ENCODE results near the gene TMUB1. TPM values are rescaled to one million over a fixed set of nuclear protein-coding genes. Genes with fewer than 3 reads are reported as not detected.

Gene TMUB1
- total RNA-seq, 1 experiment from 2014 or later, result 68.1 TPM

- Mint-ChIP-seq H3K4me1 (ENCODE audit: low read depth, unreplicated experiment) (peaks cover 37% of the 10 kb centered on the region), H3K27ac (ENCODE audit: unreplicated experiment) (no peak overlapping the region), H3K36me3 (ENCODE audit: insufficient read depth, unreplicated experiment) (peaks cover 12% of the 10 kb centered on the region), H3K27me3 (ENCODE audit: insufficient read depth, unreplicated experiment) (no peaks in the 10 kb centered on the region), H3K4me3 (ENCODE audit: unreplicated experiment) (no peak overlapping the region), H3K9me3 (ENCODE audit: unreplicated experiment) (no peaks in the 10 kb centered on the region)
- intact Hi-C loops (cut with micrococcal nuclease; ENCODE audit: unreplicated experiment), result loop anchor here (2.0 to 5.0 kb wide), 4 partner anchors 52 to 212 kb away; partner anchors contain the start of gene SLC4A2
- no peaks in the 10 kb centered on the region for H3K27me3 ChIP-seq (replicated peaks; ENCODE audit: control insufficient read depth, insufficient read depth, low read length)
- TF ChIP-seq CTCF (IDR thresholded peaks at IDR 0.05; ENCODE audit: insufficient read depth in 1 of 2, low read depth in 1 of 2, low read length in 1 of 2, severe bottlenecking in 1 of 2, unreplicated experiment in 1 of 2), result no peak
- POLR2A ChIA-PET, result no interaction called here
- no peak for DNase-seq
- no TSS peak for BruUV-seq (replicated peaks)
- peaks cover 37% of the 10 kb centered on the region for H3K4me1 ChIP-seq
- H3K4me3 ChIP-seq (ENCODE audit: low read depth, low read length), result no peak overlapping the region
- no peaks in the 10 kb centered on the region for H3K36me3 ChIP-seq (ENCODE audit: control insufficient read depth, insufficient read depth, low read length)
- CTCF ChIA-PET, result interaction anchor here (0.8 to 1.9 kb wide), 4 partner anchors 25 to 148 kb away, joined by 3 to 11 read pairs (median 4); partner anchors contain the start of genes ABCB8 and ABCF2
- H3K9me3 ChIP-seq, result no peaks in the 10 kb centered on the region
Measured at GRCh38 chr7:151110236-151110940, 27.1 kb upstream of the TMUB1 start.

GRCh38 chr7:151109094-151110048 is 26.1 kb upstream of the TMUB1 start:
- CTCF ChIA-PET, result interaction anchor here (0.6 to 1.5 kb wide), 6 partner anchors 29 to 466 kb away, joined by 3 to 6 read pairs (median 4); partner anchors contain the start of genes ABCB8 and FASTK
- DNase-seq, result no peak
- POLR2A ChIA-PET, result no interaction called here
- Histone ChIP-seq H3K4me1 (peaks cover 36% of the 10 kb centered on the region), H3K9me3 (no peaks in the 10 kb centered on the region), H3K27me3 (replicated peaks; ENCODE audit: control insufficient read depth, insufficient read depth, low read length) (no peaks in the 10 kb centered on the region), H3K4me3 (ENCODE audit: low read depth, low read length) (no peak overlapping the region), H3K36me3 (ENCODE audit: control insufficient read depth, insufficient read depth, low read length) (no peaks in the 10 kb centered on the region)
- H3K9me3 Mint-ChIP-seq (ENCODE audit: unreplicated experiment), result no peaks in the 10 kb centered on the region
- no TSS peak for BruUV-seq (replicated peaks)
- no peak for TF ChIP-seq CTCF (IDR thresholded peaks at IDR 0.05; ENCODE audit: insufficient read depth in 1 of 2, low read depth in 1 of 2, low read length in 1 of 2, severe bottlenecking in 1 of 2, unreplicated experiment in 1 of 2)
- no peak overlapping the region for H3K4me3 Mint-ChIP-seq (ENCODE audit: unreplicated experiment)
- H3K4me1 Mint-ChIP-seq (ENCODE audit: low read depth, unreplicated experiment), result peaks cover 37% of the 10 kb centered on the region
- peaks cover 12% of the 10 kb centered on the region for H3K36me3 Mint-ChIP-seq (ENCODE audit: insufficient read depth, unreplicated experiment)
- H3K27ac Mint-ChIP-seq (ENCODE audit: unreplicated experiment), result peak overlapping the region; percentile 19
- intact Hi-C loops (cut with micrococcal nuclease; ENCODE audit: unreplicated experiment), result loop anchor here (2.0 to 5.0 kb wide), 4 partner anchors 51 to 211 kb away; partner anchors contain the start of gene SLC4A2
- H3K27me3 Mint-ChIP-seq (ENCODE audit: insufficient read depth, unreplicated experiment), result no peaks in the 10 kb centered on the region

DNA sequence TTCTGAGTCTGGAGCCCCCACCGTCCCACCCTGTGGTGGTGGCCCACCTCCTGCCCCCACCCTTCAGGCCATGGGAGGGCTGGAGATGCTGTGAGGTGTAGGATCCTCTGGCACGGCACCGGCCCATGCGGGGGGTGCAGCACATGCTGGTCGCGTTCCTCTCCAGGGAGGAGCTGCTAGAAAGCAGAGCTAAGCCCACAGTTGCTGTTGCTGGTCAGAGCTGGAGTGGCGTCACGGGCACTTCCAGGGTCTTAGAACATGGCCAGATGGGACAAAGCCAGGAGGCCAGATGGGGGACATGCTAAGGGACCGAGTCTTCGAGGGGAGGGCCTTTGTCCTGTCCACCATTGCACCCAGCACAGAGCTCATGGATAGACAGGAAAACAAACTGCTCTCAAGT is 24.6 kb upstream of the TMUB1 start:
- peaks cover 29% of the 10 kb centered on the region for H3K4me1 Mint-ChIP-seq (ENCODE audit: low read depth, unreplicated experiment)
- CTCF ChIA-PET, result interaction anchor here (0.7 to 1.5 kb wide), 3 partner anchors 16 to 90 kb away, joined by 3 to 6 read pairs (median 3); partner anchors contain the start of gene ABCB8
- H3K9me3 Mint-ChIP-seq (ENCODE audit: unreplicated experiment), result no peaks in the 10 kb centered on the region

More for the DNA sequence above, 24.6 kb upstream of the TMUB1 start:
- Mint-ChIP-seq H3K4me3 (ENCODE audit: unreplicated experiment) (no peak overlapping the region), H3K36me3 (ENCODE audit: insufficient read depth, unreplicated experiment) (peaks cover 12% of the 10 kb centered on the region), H3K27me3 (ENCODE audit: insufficient read depth, unreplicated experiment) (no peaks in the 10 kb centered on the region), H3K27ac (ENCODE audit: unreplicated experiment) (no peak overlapping the region)
- intact Hi-C loops (cut with micrococcal nuclease; ENCODE audit: unreplicated experiment), result no loop called here
- Histone ChIP-seq H3K36me3 (ENCODE audit: control insufficient read depth, insufficient read depth, low read length) (no peaks in the 10 kb centered on the region), H3K4me3 (ENCODE audit: low read depth, low read length) (no peak overlapping the region), H3K9me3 (no peaks in the 10 kb centered on the region), H3K4me1 (peaks cover 21% of the 10 kb centered on the region), H3K27me3 (replicated peaks; ENCODE audit: control insufficient read depth, insufficient read depth, low read length) (no peaks in the 10 kb centered on the region)
- no peak for TF ChIP-seq CTCF (IDR thresholded peaks at IDR 0.05; ENCODE audit: insufficient read depth in 1 of 2, low read depth in 1 of 2, low read length in 1 of 2, severe bottlenecking in 1 of 2, unreplicated experiment in 1 of 2)
- BruUV-seq (replicated peaks), result no TSS peak
- DNase-seq, result no peak
- POLR2A ChIA-PET, result no interaction called here
